GM10266 (cell line): Measurements from ENCODE around the gene PEX7.
"Not testable (repeated sequence)": the region's sequence is repeated elsewhere in the genome, so short reads cannot be mapped to it uniquely, and the experiment has no call there.

Experiments
- DNase-seq: peaks from one replicate; pipeline ENCODE4 v3.0.0; 2012; ENCODE audit errors: extremely low spot score
- CTCF ChIP-seq: IDR thresholded peaks from 2 replicates; pipeline ENCODE4 v1.5.1; 2012; ENCODE audit warnings: mild to moderate bottlenecking, low read depth; ENCODE audit not compliant: control insufficient read depth, insufficient read depth; ENCODE audit errors: missing control alignments

The PEX7 gene

GRCh38 chr6:136859430-136859829 is 37.0 kb downstream of the PEX7 start:
- DNase-seq, result no peak
- no peak for TF ChIP-seq CTCF

- no peak for TF ChIP-seq CTCF
- no peak for DNase-seq
Observed at GRCh38 chr6:136860043-136860442, 37.7 kb downstream of the PEX7 start.

GRCh38 chr6:136862662-136863061 is 40.3 kb downstream of the PEX7 start:
- no peak for TF ChIP-seq CTCF
- no peak for DNase-seq

- DNase-seq, result no peak
- no peak for TF ChIP-seq CTCF
Observed at GRCh38 chr6:136863752-136864151, 41.4 kb downstream of the PEX7 start.

GRCh38 chr6:136864676-136865075 is 42.3 kb downstream of the PEX7 start:
- no peak for TF ChIP-seq CTCF
- no peak for DNase-seq

GRCh38 chr6:136866872-136867416 is 44.6 kb downstream of the PEX7 start:
- no peak for DNase-seq
- no peak for TF ChIP-seq CTCF

GRCh38 chr6:136869451-136869850 is 47.1 kb downstream of the PEX7 start:
- no peak for DNase-seq
- no peak for TF ChIP-seq CTCF

GRCh38 chr6:136873748-136874147 is 51.4 kb downstream of the PEX7 start:
- no peak for TF ChIP-seq CTCF
- no peak for DNase-seq

GRCh38 chr6:136876469-136876868 is 54.1 kb downstream of the PEX7 start:
- not testable (repeated sequence) for DNase-seq
